ENCODE data around the gene IFRD2. TPM values are rescaled to one million over a fixed set of nuclear protein-coding genes. Genes with fewer than 3 reads are reported as not detected.

IFRD2 gene
- total and polyA plus RNA-seq, 2 of the 13 experiments (the other 11 are each of a cell fraction or from before 2014, with no cell fraction given) = 32.8 to 96.1 TPM

DNA sequence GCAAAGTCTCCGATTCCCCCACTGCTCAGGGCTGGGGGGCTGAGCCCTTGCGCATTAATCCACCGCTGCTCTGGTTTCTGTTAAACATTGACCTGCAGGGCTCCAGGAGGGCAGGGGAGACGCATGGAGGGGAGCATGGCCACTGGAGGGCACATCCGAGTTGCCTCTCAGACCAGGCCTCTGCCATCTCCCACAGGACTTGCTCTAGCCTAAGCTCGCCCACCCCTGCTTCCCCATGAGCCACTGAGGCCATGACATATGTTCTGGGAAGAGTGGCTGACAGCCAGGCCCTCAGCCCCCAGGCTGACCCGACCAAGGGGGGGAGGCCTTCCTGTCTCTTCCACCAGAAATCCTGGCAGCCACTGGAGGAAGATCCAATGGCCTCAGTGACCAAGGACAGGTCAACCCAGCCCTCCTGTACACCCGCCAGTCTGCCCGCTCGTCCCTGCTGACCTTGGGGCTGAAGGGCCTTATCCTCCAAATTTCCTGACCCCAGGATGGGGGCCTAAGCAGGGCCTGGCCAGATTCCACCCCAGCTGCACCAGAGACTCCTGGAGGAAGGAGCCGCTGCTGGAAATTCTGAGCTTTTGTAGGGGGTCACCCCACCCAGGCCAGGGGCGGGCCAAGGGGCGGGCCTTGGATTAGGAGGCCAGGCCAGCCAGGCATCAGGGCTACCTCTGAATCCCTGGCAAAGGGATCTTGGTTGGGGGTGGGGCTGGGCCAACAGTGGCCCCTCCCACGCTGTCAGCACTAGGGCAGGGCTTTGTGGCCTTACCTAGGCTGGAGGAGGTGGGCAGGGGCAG is 11.0 kb upstream of the IFRD2 start, which contains the start of gene HYAL1 (continued):
- peak; percentile 37 for TF ChIP-seq GMEB1 (CRISPR knock-in tag; IDR thresholded peaks at IDR 0.05; ENCODE audit: borderline replicate concordance)
- peak; percentile 40; the same call in 1 of the 2 replicates for TF ChIP-seq FOXK1 (CRISPR knock-in tag; IDR thresholded peaks at IDR 0.05; ENCODE audit: borderline replicate concordance, low read depth)
- TF ChIP-seq, protein P1, sequence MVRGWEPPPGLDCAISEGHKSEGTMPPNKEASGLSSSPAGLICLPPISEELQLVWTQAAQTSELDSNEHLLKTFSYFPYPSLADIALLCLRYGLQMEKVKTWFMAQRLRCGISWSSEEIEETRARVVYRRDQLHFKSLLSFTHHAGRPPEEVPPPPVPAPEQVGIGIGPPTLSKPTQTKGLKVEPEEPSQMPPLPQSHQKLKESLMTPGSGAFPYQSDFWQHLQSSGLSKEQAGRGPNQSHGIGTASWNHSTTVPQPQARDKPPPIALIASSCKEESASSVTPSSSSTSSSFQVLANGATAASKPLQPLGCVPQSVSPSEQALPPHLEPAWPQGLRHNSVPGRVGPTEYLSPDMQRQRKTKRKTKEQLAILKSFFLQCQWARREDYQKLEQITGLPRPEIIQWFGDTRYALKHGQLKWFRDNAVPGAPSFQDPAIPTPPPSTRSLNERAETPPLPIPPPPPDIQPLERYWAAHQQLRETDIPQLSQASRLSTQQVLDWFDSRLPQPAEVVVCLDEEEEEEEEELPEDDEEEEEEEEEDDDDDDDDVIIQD (CRISPR knock-in tag; IDR thresholded peaks at IDR 0.05; ENCODE audit: low read depth) = peak; percentile 20; the same call in 1 of the 2 replicates
- peak; percentile 58 for TF ChIP-seq NFKBIZ (CRISPR knock-in tag; IDR thresholded peaks at IDR 0.05)
- no peak; the same call in 1 of the 2 replicates for TF ChIP-seq ZNF274 (CRISPR knock-in tag; IDR thresholded peaks at IDR 0.05)
- TF ChIP-seq, protein P2, sequence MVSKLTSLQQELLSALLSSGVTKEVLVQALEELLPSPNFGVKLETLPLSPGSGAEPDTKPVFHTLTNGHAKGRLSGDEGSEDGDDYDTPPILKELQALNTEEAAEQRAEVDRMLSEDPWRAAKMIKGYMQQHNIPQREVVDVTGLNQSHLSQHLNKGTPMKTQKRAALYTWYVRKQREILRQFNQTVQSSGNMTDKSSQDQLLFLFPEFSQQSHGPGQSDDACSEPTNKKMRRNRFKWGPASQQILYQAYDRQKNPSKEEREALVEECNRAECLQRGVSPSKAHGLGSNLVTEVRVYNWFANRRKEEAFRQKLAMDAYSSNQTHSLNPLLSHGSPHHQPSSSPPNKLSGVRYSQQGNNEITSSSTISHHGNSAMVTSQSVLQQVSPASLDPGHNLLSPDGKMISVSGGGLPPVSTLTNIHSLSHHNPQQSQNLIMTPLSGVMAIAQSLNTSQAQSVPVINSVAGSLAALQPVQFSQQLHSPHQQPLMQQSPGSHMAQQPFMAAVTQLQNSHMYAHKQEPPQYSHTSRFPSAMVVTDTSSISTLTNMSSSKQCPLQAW (CRISPR knock-in tag; IDR thresholded peaks at IDR 0.05) = peak; percentile 75
- TF ChIP-seq HDAC1 (CRISPR knock-in tag; IDR thresholded peaks at IDR 0.05) = peak; percentile 83
- TF ChIP-seq FOXO4 (CRISPR knock-in tag; conservative IDR thresholded peaks at IDR 0.05) = 0 out of 2 replicates have a peak, but pooled peaks have one; percentile 53
- TF ChIP-seq MXI1 (IDR thresholded peaks at IDR 0.05; ENCODE audit: borderline replicate concordance, low read depth, low read length) = peak; percentile 79; the same call in 1 of the 3 replicates
- TF ChIP-seq PRDM10 (CRISPR knock-in tag; IDR thresholded peaks at IDR 0.05; ENCODE audit: low read depth) = peak; percentile 82; the same call in 1 of the 2 replicates
- peak; percentile 43; the same call in 1 of the 2 replicates for TF ChIP-seq HDAC2 (CRISPR knock-in tag; IDR thresholded peaks at IDR 0.05)
- peak; percentile 23; the same call in 1 of the 2 replicates for TF ChIP-seq CBFB (CRISPR knock-in tag; IDR thresholded peaks at IDR 0.05)
- TF ChIP-seq ZNF20 (CRISPR knock-in tag; IDR thresholded peaks at IDR 0.05) = no peak
- TF ChIP-seq HNRNPL (IDR thresholded peaks at IDR 0.05; ENCODE audit: low read depth, low read length) = peak; percentile 78; the same call in 1 of the 2 replicates
- TF ChIP-seq RBFOX2 (IDR thresholded peaks at IDR 0.05; ENCODE audit: low read depth, low read length) = peak; percentile 85
- TF ChIP-seq SOX5 (CRISPR knock-in tag; IDR thresholded peaks at IDR 0.05; ENCODE audit: borderline replicate concordance) = 0 out of 2 replicates have a peak, but pooled peaks have one; percentile 18
- TF ChIP-seq MYC (CRISPR knock-in tag; IDR thresholded peaks at IDR 0.05; ENCODE audit: borderline replicate concordance) = peak; percentile 86
- peak; percentile 91 for TF ChIP-seq ZNF430 (CRISPR knock-in tag; IDR thresholded peaks at IDR 0.05)

Data from HepG2 (cell line).